ENCODE data around the gene RAB14. TPM values are rescaled to one million over a fixed set of nuclear protein-coding genes. Genes with fewer than 3 reads are reported as not detected.

RAB14 gene
- total and polyA plus RNA-seq, 2 experiments from 2014 or later = 22.8 to 31.0 TPM

- Mint-ChIP-seq H3K4me1 (peaks cover 31% of the 10 kb centered on the region), H3K4me3 (no peak overlapping the region), H3K36me3 (ENCODE audit: low read depth) (no peaks in the 10 kb centered on the region; the same call in 2 of the 3 replicates), H3K27ac (no peak overlapping the region), H3K9me3 (no peaks in the 10 kb centered on the region; the same call in 2 of the 3 replicates), H3K27me3 (ENCODE audit: insufficient read depth, low read depth, poor library complexity) (peaks cover 7% of the 10 kb centered on the region)
- no peaks in the 10 kb centered on the region for H3K36me3 ChIP-seq (ENCODE audit: insufficient read depth)
- no peaks in the 10 kb centered on the region for H3K9me2 ChIP-seq (ENCODE audit: insufficient read depth)
- DNase-seq (ENCODE audit: low spot score) (no peak), ATAC-seq (no peak)
- H3K4me3 ChIP-seq = no peak overlapping the region
- H3F3A ChIP-seq (replicated peaks; ENCODE audit: low read depth) = no peaks in the 10 kb centered on the region
- peaks cover 74% of the 10 kb centered on the region for H3K79me2 ChIP-seq (replicated peaks; ENCODE audit: insufficient read depth)
- H3K27me3 ChIP-seq (ENCODE audit: insufficient read depth) = no peaks in the 10 kb centered on the region
- no peak for TF ChIP-seq ZNF331 (CRISPR knock-in tag; IDR thresholded peaks at IDR 0.05; ENCODE audit: low read depth)
- no peak for TF ChIP-seq REST (IDR thresholded peaks at IDR 0.05; ENCODE audit: unreplicated experiment)
- no peak for TF ChIP-seq JUNB (IDR thresholded peaks at IDR 0.05; ENCODE audit: unreplicated experiment)
- H3K4me2 ChIP-seq = no peak overlapping the region
- H3K27ac ChIP-seq (ENCODE audit: low read depth) = no peak overlapping the region
- no peak overlapping the region for H2AFZ ChIP-seq
- peaks cover 43% of the 10 kb centered on the region for H4K20me1 ChIP-seq (replicated peaks; ENCODE audit: insufficient read depth)
- H3K4me1 ChIP-seq (ENCODE audit: insufficient read depth) = peaks cover 21% of the 10 kb centered on the region
Observed at GRCh38 chr9:121198512-121199042, 3.1 kb downstream of the RAB14 start.

- Histone ChIP-seq H3K4me3 (no peak overlapping the region), H3K27me3 (ENCODE audit: insufficient read depth) (no peaks in the 10 kb centered on the region), H3K4me1 (ENCODE audit: insufficient read depth) (peaks cover 21% of the 10 kb centered on the region), H4K20me1 (replicated peaks; ENCODE audit: insufficient read depth) (peaks cover 43% of the 10 kb centered on the region), H2AFZ (no peak overlapping the region), H3F3A (replicated peaks; ENCODE audit: low read depth) (no peaks in the 10 kb centered on the region), H3K36me3 (ENCODE audit: insufficient read depth) (no peaks in the 10 kb centered on the region), H3K9me2 (ENCODE audit: insufficient read depth) (no peaks in the 10 kb centered on the region), H3K27ac (ENCODE audit: low read depth) (no peak overlapping the region), H3K4me2 (no peak overlapping the region), H3K79me2 (replicated peaks; ENCODE audit: insufficient read depth) (peaks cover 88% of the 10 kb centered on the region)
- no peak overlapping the region for H3K27ac Mint-ChIP-seq
- ATAC-seq (no peak), DNase-seq (ENCODE audit: low spot score) (no peak)
- no peak overlapping the region for H3K4me3 Mint-ChIP-seq
- no peaks in the 10 kb centered on the region; the same call in 2 of the 3 replicates for H3K36me3 Mint-ChIP-seq (ENCODE audit: low read depth)
- no peaks in the 10 kb centered on the region; the same call in 2 of the 3 replicates for H3K9me3 Mint-ChIP-seq
- TF ChIP-seq CREB1 (CRISPR knock-in tag; IDR thresholded peaks at IDR 0.05; ENCODE audit: low read depth) = no peak
- TF ChIP-seq NANOG (IDR thresholded peaks at IDR 0.05; ENCODE audit: borderline replicate concordance) = no peak
- no peak for TF ChIP-seq STAT1 (IDR thresholded peaks at IDR 0.05; ENCODE audit: unreplicated experiment)
- TF ChIP-seq ZNF462 (CRISPR knock-in tag; IDR thresholded peaks at IDR 0.05) = no peak
- no peak for TF ChIP-seq ETS1 (IDR thresholded peaks at IDR 0.05)
- TF ChIP-seq JUNB (IDR thresholded peaks at IDR 0.05; ENCODE audit: unreplicated experiment) = no peak
- no peak for TF ChIP-seq POLR2AphosphoS5 (IDR thresholded peaks at IDR 0.05; ENCODE audit: low read depth)
- peaks cover 5% of the 10 kb centered on the region for H3K27me3 Mint-ChIP-seq (ENCODE audit: insufficient read depth, low read depth, poor library complexity)
- H3K4me1 Mint-ChIP-seq = peaks cover 31% of the 10 kb centered on the region
Observed at GRCh38 chr9:121197132-121197531, 4.5 kb downstream of the RAB14 start.
